DMS153 (cell line): ENCODE results near the gene LHFPL6.
"Not testable (repeated sequence)": the region's sequence is repeated elsewhere in the genome, so short reads cannot be mapped to it uniquely, and the experiment has no call there.

Experiments
- DNase-seq: peaks from one replicate; lab custom pipeline; 2025; lab: John Stamatoyannopoulos, UW

LHFPL6 gene

DNA sequence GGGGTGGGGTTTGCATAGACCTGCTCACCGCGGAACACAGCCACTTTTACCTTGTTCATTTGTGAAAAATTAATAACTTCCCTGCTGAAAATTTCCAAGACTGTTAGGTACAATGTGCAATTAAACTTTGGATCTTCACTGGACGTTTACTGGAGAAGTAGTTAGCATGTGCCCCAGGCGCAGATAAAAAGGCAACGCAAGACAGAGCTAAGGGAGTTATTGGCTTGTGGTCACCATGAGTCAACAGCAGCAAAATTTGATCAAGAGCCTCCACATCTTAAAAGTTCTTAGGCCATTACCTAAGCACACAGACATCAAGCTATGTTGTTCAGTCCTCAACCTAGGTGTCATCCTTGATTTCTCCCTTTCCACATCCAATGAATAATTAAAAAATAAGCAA, 257.0 kb downstream of the LHFPL6 start:
- no peak for DNase-seq

DNA sequence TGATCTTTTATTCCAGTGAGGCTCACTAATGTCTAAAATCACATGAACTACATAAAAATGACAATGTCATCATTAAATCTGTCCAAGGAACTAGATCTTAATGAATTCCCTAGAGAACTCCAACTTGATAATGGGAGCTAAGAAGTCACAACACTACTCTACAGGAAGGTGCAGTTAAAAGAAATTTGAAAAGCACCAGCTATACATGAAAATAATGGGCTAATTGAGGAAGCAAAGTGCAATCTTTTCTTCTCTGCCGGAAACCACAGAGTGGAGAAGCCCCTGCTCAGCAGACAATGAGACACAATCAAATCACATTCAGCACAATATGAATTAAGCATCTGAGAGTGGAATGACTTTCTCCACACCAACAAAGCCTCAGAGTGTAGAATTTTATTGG, 261.7 kb downstream of the LHFPL6 start:
- DNase-seq: no peak

DNA sequence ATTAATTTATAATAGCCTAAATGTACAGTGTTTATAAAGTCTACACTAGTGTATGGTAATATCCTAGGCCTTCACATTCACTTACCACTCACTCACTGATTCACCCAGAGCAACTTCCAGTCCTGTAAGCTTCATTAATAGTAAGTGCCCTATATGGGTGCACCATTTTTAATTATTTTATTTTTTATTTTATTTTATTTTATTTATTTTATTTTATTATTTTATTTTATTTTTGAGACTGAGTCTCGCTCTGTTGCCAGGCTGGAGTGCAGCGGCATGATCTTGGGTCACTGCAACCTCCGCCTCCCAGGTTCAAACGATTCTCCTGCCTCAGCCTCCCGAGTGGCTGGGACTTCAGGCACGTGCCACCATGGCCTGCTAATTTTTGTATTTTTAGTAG, 264.9 kb downstream of the LHFPL6 start:
- not testable (repeated sequence) for DNase-seq

DNA sequence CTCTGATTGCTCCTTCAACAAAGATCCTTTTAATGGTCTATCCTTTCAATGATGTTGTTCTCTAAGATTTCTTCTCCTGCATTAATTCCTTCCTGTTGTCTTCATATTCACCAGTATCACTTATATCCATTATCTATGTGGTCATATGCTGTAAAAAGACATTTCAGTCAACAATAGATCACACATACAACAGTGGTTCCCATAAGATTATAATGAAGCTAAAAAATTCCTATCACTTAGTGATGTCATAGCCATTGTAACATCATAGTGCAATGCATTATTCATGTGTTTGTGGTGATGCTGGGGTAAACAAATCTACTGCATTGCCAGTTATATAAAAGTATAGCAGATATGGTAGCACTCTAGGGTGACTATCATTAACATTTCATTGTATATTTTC, 266.1 kb downstream of the LHFPL6 start:
- DNase-seq: no peak

DNA sequence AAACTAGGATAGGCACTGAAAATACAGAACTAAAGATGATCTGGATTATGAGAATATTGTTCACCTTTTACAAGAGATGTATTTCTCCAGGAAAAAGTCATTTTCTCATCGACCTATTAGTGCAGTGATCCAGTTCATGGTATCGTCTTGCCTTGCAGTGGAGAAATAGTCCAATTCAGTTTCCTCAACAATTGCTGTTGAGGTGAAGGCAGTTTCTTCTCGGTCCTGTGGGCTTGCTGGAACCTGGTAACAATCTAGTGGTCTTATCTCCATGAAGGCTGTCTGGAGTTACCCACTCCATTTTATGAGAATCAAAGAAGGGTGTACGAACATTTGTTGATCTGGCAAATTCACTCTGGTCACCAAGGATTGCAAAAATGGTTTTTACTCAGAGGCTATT, 266.8 kb downstream of the LHFPL6 start:
- DNase-seq: no peak

DNA sequence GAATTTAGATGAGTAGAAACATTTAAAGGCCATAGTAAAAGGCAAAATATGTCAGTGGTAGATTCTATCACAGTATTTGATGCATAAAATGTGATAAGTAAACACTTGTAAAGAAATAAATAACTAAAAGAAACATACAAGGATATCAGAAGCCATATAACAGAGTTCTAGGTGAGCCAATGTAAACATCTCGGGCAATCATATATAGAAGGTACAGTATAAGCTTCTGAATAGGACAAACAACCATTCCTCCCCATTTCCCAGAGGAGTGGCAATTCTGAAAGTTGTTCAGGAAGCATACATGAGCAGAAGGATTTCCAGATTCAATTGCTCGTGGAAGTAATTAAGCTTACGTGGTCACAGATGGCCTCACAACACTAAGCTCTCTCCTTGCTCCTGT, 267.3 kb downstream of the LHFPL6 start:
- DNase-seq: no peak

DNA sequence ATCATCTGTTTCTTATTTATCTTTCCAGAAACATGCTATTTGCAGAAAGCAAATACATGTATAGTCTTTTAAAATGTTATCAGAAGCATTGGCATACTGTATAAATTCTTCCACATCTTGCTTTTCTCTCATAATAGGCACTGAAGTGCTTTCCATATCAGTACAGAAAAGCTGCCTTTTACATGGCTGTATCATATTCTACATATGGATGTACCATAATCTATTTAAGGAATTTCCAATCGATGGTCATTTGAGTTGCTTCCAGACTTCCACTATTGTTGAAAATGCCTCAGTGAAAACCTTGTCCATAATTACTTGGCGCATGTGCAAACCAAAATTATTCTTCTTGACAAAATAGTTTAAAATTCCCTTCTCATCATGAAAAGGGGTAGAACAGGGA, 272.5 kb downstream of the LHFPL6 start:
- DNase-seq: no peak

DNA sequence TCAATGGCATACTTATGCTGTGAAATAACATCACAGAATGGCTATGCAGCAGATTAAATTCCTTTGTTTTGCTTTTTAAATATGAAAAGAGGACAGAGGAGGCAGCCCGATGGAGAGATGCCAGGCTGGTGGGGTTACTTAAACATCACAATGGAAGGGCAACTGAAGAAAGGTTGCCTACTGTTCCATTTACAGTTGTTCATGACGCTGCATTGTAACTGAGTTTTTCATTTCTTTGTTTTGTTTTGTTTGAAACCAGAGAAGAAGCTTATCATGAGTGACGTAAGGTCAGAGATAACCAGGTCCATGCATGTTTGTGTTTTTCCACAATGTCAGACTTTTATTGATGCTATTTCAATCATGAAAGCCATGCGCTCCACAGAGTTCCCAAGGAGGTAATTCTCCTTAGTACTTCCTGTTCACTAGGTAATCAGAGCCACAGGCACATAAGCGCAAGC, 273.8 kb downstream of the LHFPL6 start:
- DNase-seq: no peak

DNA sequence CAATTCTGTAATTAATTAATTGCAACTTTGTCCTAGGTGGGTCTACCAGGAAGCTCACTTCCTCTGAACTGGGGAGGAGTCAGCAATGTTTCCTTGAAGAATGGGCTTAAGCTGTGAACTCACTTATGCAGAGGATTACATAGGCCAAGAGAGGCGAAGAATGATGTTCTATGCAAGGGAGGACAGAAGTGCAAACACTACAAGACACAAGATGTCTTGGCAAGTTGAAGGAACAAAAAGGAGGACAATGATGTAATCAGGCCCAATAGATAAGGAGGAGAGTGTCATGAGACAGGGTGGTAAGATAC, 275.9 kb downstream of the LHFPL6 start:
- no peak for DNase-seq

DNA sequence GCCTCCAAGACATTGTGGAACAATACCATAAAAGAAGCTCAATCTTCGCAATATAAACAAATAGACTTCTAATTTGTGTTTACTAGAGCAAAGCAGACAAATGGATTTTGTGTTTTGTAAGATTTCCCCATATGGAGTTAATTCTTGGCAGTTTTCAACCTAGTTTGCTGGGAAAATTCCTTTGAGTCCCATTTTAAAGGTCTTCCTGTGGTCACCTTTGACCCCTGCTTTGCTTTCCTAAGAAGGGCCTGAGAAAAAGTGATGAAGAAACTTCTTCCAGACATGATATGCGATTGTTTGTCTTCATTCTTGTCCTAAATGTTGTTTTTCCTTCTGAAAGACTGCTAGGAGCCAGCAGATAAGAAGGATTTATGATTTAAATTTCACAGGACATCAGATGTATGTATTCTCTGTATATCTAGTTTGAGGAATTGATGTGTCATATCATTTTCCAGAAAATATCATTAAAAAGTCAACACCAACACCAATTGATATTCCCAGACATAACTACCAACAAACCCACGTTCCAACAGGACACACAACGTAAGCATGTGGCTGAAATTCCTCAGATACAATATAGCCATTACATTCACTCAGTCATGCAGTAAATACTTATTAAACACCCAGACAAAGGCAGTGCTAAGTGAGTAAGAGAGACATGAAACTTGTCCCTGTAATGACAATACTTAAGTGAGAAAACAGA, 276.4 kb downstream of the LHFPL6 start:
- no peak for DNase-seq

DNA sequence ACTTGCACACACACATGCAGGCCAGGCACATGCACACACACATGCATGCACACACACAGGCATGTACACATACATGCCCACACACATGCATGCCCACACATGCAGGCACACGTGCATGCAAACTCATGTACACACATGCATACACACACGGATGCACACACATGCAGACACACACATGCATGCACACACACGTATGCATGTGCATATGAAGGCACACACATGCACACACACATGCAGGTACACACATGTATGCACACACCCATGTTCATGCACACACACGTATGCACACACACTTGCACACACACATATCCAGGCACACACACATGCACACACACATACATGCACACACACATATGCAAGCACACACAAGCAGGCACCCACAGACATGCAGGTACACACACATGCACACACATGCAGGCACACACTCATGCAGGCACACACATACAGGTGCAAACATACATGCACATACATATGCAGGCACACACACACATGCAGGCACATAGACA, 278.1 kb downstream of the LHFPL6 start:
- DNase-seq: no peak

DNA sequence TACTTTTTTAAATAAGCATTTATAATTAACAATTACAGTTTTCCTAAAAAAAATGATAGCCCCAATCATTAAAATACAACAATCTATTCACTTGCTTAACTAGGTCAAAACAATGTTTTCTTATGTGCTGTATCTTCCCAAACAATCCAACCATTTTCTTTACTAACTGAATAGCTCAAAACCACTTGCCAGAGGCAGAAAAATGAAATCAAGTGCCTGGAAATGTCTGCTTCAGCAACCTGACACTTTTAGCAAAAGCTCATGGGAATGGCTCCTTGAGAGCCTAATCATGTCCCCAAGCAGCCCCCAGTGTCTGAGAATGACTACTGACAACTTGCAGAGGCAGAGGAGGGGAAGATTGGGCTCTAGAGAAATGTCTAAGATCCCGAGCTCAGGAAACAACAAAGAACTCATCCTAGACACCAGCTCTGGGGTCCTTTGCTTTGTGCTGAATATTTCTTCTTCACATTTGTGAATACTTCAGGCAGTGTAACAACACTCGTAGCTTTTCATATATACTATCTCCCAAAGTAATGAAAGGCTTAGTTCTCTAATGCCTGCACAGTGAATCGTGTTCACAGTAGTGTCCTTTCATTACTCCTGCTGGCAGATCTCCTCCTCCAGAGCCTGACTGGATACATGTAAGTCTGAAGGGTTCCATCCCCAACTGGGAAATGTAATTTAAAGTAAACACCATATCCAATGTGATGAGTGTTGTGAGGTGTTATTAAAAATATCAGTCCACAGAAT, 280.0 kb downstream of the LHFPL6 start:
- DNase-seq: no peak

DNA sequence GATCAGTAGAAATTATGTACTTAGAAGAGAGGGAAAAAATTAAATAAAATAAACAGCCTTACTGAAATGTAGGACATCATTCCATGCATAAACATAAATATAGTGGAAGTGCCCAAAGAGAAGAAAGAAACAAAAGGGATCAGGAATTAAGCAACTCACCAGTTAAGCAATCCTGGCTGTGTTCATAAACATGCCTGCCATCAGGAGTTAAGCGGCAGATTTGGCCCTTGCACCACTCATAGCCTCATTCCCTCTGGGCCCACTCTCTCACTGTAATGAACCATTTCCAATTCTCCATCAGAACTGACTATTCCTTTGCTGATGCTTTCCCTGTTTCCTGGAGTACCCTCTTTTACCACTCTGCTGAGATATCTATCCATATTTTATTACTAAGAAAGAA, 281.4 kb downstream of the LHFPL6 start:
- DNase-seq: no peak

DNA sequence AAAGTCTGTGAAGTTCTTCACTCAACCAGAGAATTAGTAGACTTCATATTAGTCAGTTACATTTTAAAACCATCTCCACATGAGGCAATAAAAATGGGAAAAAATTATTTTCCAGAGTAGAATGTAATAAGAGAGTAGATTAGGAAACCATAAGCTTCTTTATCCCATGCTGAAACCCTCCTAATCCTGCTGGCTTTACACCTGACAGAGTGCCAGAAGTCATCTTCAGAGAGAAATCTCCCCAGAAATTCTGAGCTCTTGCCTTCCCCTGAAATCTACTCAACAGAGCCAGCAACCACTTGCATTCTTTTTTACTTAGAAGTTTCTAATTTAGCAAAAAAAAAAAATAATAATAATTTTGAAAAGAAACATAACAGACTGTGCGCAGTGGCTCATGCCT, 284.8 kb downstream of the LHFPL6 start:
- DNase-seq: no peak

DNA sequence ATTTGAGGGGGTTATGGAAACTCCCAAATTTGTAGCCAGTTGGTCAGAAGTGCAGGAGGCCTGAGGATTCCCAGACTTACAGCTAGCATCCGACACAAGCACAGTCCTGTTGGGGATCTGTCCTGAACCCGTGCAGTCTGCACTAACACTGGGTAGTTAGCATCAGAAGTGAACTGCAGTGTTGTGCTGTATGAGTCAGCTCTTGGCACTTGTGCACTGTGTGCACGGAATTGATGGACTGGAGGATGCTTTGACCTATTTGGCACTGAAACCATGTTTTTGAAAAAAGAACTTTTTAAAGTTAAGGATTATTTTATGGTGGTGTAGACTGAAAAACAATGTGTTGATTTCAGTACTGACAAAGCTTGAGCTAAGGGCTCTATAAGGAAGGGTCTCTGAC, 285.7 kb downstream of the LHFPL6 start:
- DNase-seq: no peak

DNA sequence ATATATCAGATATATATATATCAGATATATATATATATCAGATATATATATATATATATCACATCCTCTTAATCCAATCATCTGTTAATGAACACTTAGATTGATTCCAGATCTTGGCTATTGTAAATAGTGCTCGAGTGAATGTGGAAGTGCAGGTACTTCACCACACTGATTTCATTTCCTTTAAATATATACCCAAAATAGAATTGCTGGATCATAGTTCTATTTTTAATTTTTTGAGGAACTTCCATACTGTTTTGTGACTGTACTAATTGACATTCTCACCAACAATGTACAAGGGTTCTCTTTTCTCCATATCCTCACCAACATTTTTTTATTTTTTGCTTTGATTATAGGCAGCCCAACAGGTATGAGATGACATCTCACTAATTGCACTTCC, 287.2 kb downstream of the LHFPL6 start:
- DNase-seq: no peak

DNA sequence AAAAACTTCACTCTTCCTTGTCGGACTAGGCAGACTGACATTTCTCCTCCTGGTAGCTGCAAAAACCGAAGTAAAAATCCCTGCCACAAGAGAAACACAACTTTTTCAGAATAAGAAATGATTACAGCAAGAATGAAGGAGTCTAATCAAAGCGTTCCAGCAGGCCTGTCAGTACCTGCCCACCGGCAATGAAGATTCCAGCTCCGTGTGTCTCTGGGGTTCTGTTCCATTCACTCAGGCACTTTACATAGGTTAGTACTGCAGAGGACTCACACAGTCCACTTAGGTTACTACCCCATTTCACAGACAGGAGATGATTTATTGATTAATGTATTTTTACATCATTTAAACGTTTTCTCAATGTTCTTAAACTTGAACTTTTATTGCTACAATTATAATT, 289.3 kb downstream of the LHFPL6 start:
- DNase-seq: no peak

DNA sequence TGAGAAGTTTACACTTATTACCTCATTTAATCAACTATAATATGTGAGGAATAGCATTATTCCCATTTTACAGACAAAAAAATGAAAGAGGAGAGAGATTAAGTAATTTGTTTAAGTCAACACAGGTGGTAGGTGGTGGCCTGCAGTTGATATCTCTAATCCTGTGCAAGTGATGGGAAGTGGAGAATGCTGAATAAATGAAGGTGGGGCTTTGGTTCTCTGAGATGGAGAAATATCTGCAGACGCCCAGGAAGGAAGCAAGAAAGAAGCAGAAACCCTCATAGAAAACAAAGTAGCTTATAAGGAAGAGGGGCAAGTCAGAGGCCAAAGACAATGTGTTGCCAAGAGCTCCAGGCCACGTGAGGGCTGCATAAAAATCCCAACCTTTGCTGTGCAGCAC, 290.4 kb downstream of the LHFPL6 start:
- no peak for DNase-seq

DNA sequence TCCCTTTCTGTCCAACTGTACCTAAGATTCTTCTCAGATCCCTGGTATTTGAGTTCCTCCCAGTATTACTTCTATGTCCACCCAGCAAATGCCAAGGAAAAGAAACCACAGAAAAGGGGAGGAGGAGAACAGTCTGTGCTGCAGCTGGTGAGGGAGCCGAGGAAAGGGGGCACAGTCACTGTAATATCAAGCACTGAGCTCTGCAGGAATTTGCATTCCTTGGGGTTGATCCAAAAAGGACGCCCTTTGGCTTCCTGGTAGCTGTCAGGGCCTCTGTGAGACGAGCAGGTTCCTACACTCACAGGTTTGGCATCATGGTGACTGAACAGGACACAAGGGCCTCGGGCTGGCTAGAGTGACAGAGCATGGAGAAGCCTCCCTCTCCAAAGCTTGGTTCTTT, 291.4 kb downstream of the LHFPL6 start:
- no peak for DNase-seq

DNA sequence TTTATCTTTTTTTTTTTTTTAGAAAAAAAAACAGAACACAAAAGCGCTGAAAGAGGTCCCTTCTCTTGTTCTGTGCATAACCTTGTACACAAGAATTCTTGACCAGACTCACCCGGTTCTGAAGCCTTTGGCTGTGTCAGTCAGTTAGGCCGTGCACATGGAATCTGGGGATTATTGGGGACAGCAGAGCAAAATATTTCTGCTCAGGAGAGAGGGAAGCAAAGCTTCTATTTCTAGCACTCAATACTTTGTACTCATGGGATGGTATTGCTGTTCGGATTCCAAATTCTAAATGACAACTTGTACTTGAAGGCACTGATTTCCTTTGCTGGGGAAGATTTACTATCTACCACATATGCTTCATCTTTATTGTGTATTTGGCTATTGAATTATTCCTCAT, 292.0 kb downstream of the LHFPL6 start:
- no peak for DNase-seq

DNA sequence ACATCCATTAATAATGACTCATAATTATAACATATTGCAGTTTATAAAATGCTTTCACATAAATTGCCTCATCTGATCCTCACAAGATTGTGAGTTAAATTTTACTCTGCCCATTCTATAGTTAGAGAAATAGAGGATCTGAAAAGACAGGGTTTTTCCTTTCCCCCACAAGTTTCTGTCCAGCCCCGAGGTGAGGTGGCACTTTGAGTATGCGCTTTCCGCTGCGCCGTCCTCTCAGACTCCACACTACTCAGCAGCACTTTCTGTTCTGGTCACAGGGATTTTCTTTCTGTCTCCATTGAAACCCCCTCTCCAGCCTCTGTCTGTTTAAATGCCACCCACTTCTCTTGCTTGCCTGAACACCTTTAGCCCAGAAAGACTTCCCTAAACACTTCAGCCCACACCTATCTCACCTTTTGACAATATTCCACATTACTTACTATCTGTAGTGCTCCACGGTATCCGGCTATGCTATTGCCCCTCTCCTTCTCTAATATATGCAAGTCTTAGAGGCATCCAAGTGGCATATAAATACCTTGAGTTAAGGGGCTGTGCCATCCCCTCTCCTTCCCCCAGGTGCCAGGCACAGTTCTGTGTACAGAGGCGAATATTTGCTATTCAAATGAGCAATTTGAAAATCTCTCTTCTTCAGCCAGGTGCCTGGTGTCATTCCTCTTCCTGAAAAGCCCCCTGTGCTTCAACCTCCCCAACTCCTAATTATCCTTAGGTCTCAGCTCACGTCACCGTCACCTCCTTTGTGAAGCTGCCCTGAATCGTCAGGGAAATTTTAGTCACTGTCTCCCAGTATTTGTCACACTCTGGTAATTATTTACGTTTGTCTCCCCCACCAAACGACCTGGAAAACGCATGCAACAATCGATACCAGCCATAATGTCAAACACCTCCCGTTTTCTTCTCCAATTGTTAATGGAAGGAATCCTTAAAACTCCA, 296.1 kb downstream of the LHFPL6 start:
- no peak for DNase-seq

DNA sequence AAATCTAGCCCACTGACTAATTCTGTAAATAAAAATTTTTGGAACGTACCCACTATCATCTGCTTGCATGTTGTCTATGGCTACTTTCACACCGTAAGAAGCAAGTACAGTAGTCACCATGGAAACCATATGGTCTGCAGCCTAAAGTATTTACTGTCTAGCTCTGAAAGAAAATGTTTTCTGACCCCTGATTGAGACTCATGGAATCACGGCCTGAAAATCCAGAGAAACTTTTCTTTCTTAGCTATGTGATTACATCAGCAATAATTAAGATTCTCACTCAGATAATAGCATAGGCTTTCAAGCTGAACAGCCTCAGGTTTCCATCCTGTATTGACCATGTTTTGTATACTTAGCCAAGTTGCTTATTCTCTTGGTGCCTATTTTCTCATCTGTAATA, 300.2 kb downstream of the LHFPL6 start:
- DNase-seq: no peak

DNA sequence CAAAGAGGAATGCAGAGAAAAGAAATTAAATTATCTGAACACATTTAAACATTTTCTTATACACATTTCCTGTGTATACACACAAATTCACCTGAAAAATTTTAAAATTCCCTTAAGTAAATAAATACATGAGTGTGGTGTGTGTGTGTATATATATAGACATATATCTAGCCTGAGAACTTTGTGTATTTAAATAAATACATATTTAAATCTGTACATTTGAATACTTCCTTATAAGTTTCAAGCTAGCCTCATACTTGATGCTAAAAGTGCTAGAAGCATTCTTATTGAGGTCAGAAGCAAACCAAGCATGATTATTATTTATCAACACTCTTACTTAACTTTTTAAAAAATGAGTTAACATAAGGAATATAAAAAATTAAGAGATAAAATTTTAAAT, 304.0 kb downstream of the LHFPL6 start:
- DNase-seq: no peak
